GM12878 (cell line): ENCODE data around the gene MACF1. TPM values are rescaled to one million over a fixed set of nuclear protein-coding genes. Genes with fewer than 3 reads are reported as not detected.

Experiments used
- ATAC-seq: fragments of 200-7000 bp; cut with Tn5 transposase; 3 replicates; pipeline ENCODE4 v1.9.1; 2020; ENCODE audit warnings: mild to moderate bottlenecking, moderate library complexity
- BruUV-seq: library from RNA; stranded (reverse); fragments of 400-500 nt; replicated peaks from 2 replicates; lab custom pipeline; 2021; lab: Mats Ljungman, UMichigan
- CTCF ChIA-PET: fragments of 300-600 bp; sonication (Branson Sonifier 250); formaldehyde crosslinking; extraction: SDS; loops from one replicate; lab custom pipeline; 2021; ENCODE audit warnings: inconsistent platforms; lab: Yijun Ruan, JAX
- POLR2A ChIA-PET: fragments of 350-600 bp; formaldehyde crosslinking; extraction: SDS; loops from one replicate; lab custom pipeline; 2021; ENCODE audit warnings: inconsistent platforms; lab: Charles Lee
- RAD21 ChIA-PET: fragments of 300-600 bp; sonication (Branson Sonifier 250); formaldehyde crosslinking; loops from one replicate; lab custom pipeline; 2023; ENCODE audit warnings: antibody characterized with exemption; ENCODE audit not compliant: unreplicated experiment; lab: Charles Lee
- SMC1A ChIA-PET: fragments of 300-600 bp; sonication (Branson Sonifier 250); formaldehyde crosslinking; loops from one replicate; lab custom pipeline; 2023; ENCODE audit not compliant: unreplicated experiment, uncharacterized antibody; lab: Charles Lee
- DNase-seq: peaks from one replicate; pipeline ENCODE4 v3.0.0-alpha.2; 2011; ENCODE audit warnings: low read depth, low spot score
- FAIRE-seq: peaks from 3 replicates; lab custom pipeline; 2011; peaks lifted over from hg19 to GRCh38; lab: Jason Lieb, UNC
- H2AFZ ChIP-seq: 2 replicates; pipeline ENCODE4 v1.6.0; 2011; ENCODE audit warnings: low read depth, low read length, control low read depth; ENCODE audit not compliant: control insufficient read depth
- H3K27ac ChIP-seq: 2 replicates; pipeline ENCODE4 v1.5.1; 2011; ENCODE audit warnings: control low read depth; ENCODE audit not compliant: control insufficient read depth, insufficient read depth
- H3K27me3 ChIP-seq, 2 experiments: replicated peaks in 1 of 2; 2 replicates each; pipeline versions ENCODE4 v1.6.0 to v1.6.1; 2011; ENCODE audit warnings: low read length in 1 of 2; ENCODE audit not compliant: control insufficient read depth in 2 of 2, insufficient read depth in 2 of 2
- H3K36me3 ChIP-seq, 2 experiments: 2 replicates each; pipeline ENCODE4 v1.5.1; 2011; ENCODE audit warnings: low read length in 1 of 2; ENCODE audit not compliant: control insufficient read depth in 2 of 2, insufficient read depth in 2 of 2
- H3K4me1 ChIP-seq: 2 replicates; pipeline ENCODE4 v1.6.1; 2011; ENCODE audit warnings: mild to moderate bottlenecking, low read length, moderate library complexity, mixed read lengths; ENCODE audit not compliant: control insufficient read depth, insufficient read depth
- H3K4me2 ChIP-seq: 2 replicates; pipeline ENCODE4 v1.6.0; 2011; ENCODE audit warnings: control low read depth; ENCODE audit not compliant: control insufficient read depth, insufficient read depth
- H3K4me3 ChIP-seq: fragments of 200-600 bp; sonication (generic); 2 replicates; pipeline ENCODE4 v1.5.1; 2016
- H3K79me2 ChIP-seq: 2 replicates; pipeline ENCODE4 v1.6.0; 2011; ENCODE audit warnings: low read length; ENCODE audit not compliant: control insufficient read depth, insufficient read depth
- H3K9ac ChIP-seq: 2 replicates; pipeline ENCODE4 v1.8.0; 2011; ENCODE audit warnings: low read length, control low read depth, mixed read lengths; ENCODE audit not compliant: control insufficient read depth, insufficient read depth
- H3K9me3 ChIP-seq: replicated peaks from 3 replicates; pipeline ENCODE4 v1.5.1; 2011; ENCODE audit warnings: mild to moderate bottlenecking, low read length; ENCODE audit not compliant: control insufficient read depth, insufficient read depth
- H4K20me1 ChIP-seq: 2 replicates; pipeline ENCODE4 v1.6.0; 2011; ENCODE audit not compliant: control insufficient read depth, insufficient read depth
- CEBPZ ChIP-seq: fragments of 150-350 bp; IDR thresholded peaks from 2 replicates; pipeline ENCODE4 v1.6.1; 2016; ENCODE audit warnings: low read depth, low read length
- RAD51 ChIP-seq: fragments of 450-650 bp; IDR thresholded peaks from 2 replicates; pipeline ENCODE4 v1.6.1; 2016; ENCODE audit warnings: moderate library complexity, mild to moderate bottlenecking, inconsistent platforms
- WGBS: methylation state at CpG from one replicate; pipeline ENCODE4 v1.1.6; 2016; ENCODE audit warnings: low lambda C conversion rate; ENCODE audit not compliant: insufficient replicate concordance, insufficient coverage; ENCODE audit errors: missing lambda C conversion rate; 5-methylcytosine and 5-hydroxymethylcytosine counted together
- in situ Hi-C: fragments of 300-500 bp; cut with MboI; formaldehyde crosslinking; loops from 9 replicates; pipeline ENCODE4 v1.14.3; 2018; ENCODE audit warnings: mixed read lengths
- intact Hi-C: fragments of 100-400 bp; cut with micrococcal nuclease; formaldehyde crosslinking; loops from one replicate; pipeline ENCODE4 v1.14.2; 2022; ENCODE audit not compliant: unreplicated experiment
- polyA plus RNA-seq, 11 experiments: library from polyadenylated mRNA; depleted of rRNA in 4 of 11; unstranded in 6 of 11; stranded (reverse) in 5 of 11; fragments of >200 nt; fragmentation: Nextera tagmentation in 4 of 11; fragmentation: Illumina TruSeq in 1 of 11; extraction: Ambion mirVana in 4 of 11; extraction: Trizol in 1 of 11; gene quantifications; 1 replicate in 1 of 11; 2 replicates in 10 of 11; pipeline versions ENCODE4 v1.2.1 to v1.2.3, GENCODE V29; 2011 to 2016; ENCODE audit warnings: inconsistent platforms in 2 of 11, missing spikeins in 2 of 11, low read depth in 1 of 11
- total RNA-seq, 4 experiments: library from RNA; depleted of rRNA in 3 of 4; stranded (reverse); fragments of >200 nt in 3 of 4; fragmentation: Illumina TruSeq in 1 of 4; extraction: Trizol in 1 of 4; gene quantifications; 2 replicates each; pipeline versions ENCODE4 v1.2.1 to v1.2.3, GENCODE V29; 2013 to 2021

The MACF1 gene
- total and polyA plus RNA-seq, 10 of the 15 experiments (the other 5 are each of a cell fraction or from before 2014, with no cell fraction given): 15.5 to 201 (median 76.9) TPM

DNA sequence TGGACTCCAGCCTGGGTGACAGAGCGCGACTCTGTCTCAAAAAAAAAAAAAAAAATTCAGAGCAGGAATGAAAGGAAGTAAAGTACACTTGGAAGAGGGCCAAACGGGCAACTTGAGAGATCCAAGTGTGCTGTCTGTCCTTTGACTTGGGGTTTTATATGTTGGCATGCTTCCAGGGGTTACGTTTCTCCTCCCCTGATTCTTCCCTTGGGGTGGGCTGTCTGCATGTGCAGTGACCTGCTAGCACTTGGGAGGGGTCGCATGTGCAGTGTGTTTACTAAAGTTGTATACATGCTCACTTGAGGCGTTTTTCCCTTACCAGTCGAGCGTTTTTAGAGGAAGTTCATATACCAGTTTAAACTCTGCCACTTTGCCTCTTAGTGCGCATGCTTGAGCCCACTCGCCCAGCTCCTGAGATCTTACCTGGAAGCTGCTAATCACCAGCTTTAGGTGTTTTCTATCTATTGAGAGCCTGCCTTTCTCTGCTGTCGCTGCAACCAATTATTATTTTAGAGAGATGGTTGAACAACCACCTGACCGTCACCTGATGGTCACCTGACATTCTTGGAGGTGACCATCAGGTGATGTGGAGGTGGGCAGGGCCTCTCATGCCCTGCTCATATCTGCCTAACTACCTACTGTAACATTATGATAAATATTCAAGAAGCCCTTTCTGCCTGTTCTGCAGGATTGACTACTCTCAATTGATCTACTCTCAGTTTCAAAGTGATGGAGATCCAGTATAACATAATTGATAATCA, 140.1 kb downstream of the MACF1 start:
- no peak for TF ChIP-seq CEBPZ
- TF ChIP-seq RAD51: peak; percentile 34; the same call in 1 of the 2 replicates
- Histone ChIP-seq H3K27ac (no peak overlapping the region), H3K4me3 (no peak overlapping the region), H3K9me3 (no peaks in the 10 kb centered on the region), H3K4me2 (no peak overlapping the region), H3K79me2 (no peaks in the 10 kb centered on the region), H2AFZ (no peak overlapping the region), H4K20me1 (no peaks in the 10 kb centered on the region), H3K4me1 (no peaks in the 10 kb centered on the region), H3K9ac (no peak overlapping the region), H3K36me3 (peaks cover 11 to 21% of the 10 kb centered on the region in 2 experiments), H3K27me3 (no peaks in the 10 kb centered on the region)
- DNase-seq (no peak), ATAC-seq (no peak), FAIRE-seq (no peak)
- intact Hi-C loops (no loop called here), in situ Hi-C loops (no loop called here)
- CTCF ChIA-PET: interaction anchor here (0.6 kb wide), 1 partner anchor 792 kb away, joined by 3 read pairs; no protein-coding TSS in a partner anchor
- 96% methylated on average over 10 of the region's 12 CpGs for WGBS
- RAD21 ChIA-PET: no interaction called here
- POLR2A ChIA-PET: no interaction called here
- BruUV-seq: no TSS peak
- SMC1A ChIA-PET: interaction anchor here (1.5 kb wide), 1 partner anchor 246 kb away, joined by 4 read pairs; no protein-coding TSS in a partner anchor
